Fibroblast of lung (primary cell): ENCODE measurements around the gene CNTN1. TPM values are rescaled to one million over a fixed set of nuclear protein-coding genes. Genes with fewer than 3 reads are reported as not detected.

ENCODE experiments used
- DNase-seq, 2 donors: peaks; one replicate each; pipeline versions ENCODE4 v3.0.0 to v3.0.0-alpha.2; 2010; ENCODE audit warnings: low read depth in 2 of 2
- H2AFZ ChIP-seq: 2 replicates; pipeline ENCODE4 v1.5.1; 2012; ENCODE audit warnings: low read length, control low read depth, inconsistent platforms
- H3K27ac ChIP-seq: 2 replicates; pipeline ENCODE4 v1.5.1; 2011; ENCODE audit warnings: low read length, control low read depth; ENCODE audit not compliant: insufficient read depth
- H3K27me3 ChIP-seq: 2 replicates; pipeline ENCODE4 v1.5.1; 2011; ENCODE audit warnings: mild to moderate bottlenecking, low read length; ENCODE audit not compliant: control insufficient read depth, insufficient read depth
- H3K36me3 ChIP-seq: 2 replicates; pipeline ENCODE4 v1.5.1; 2011; ENCODE audit warnings: low read length; ENCODE audit not compliant: control insufficient read depth, insufficient read depth
- H3K4me1 ChIP-seq: 2 replicates; pipeline ENCODE4 v1.5.1; 2011; ENCODE audit warnings: low read length; ENCODE audit not compliant: control insufficient read depth, insufficient read depth; ENCODE audit errors: extremely low read depth
- H3K4me2 ChIP-seq: 2 replicates; pipeline ENCODE4 v1.5.1; 2011; ENCODE audit warnings: low read length, control low read depth; ENCODE audit not compliant: insufficient read depth; ENCODE audit errors: extremely low read depth
- H3K4me3 ChIP-seq, 4 experiments: fragments of 200-600 bp in 1 of 4; sonication (generic) in 1 of 4; replicated peaks in 1 of 4; 2 replicates each; pipeline ENCODE4 v1.5.1; 2011 to 2016; ENCODE audit warnings: low read length in 4 of 4, low read depth in 3 of 4, mild to moderate bottlenecking in 3 of 4, control low read depth in 2 of 4, inconsistent platforms in 1 of 4, mixed read lengths in 1 of 4; ENCODE audit not compliant: insufficient read depth in 1 of 4; ENCODE audit errors: control extremely low read depth in 1 of 4
- H3K79me2 ChIP-seq: 2 replicates; pipeline ENCODE4 v1.5.1; 2012; ENCODE audit warnings: mild to moderate bottlenecking, low read length, inconsistent platforms; ENCODE audit not compliant: control insufficient read depth, insufficient read depth
- H3K9ac ChIP-seq: 2 replicates; pipeline ENCODE4 v1.5.1; 2011; ENCODE audit warnings: mild to moderate bottlenecking, low read length, control low read depth; ENCODE audit not compliant: insufficient read depth
- H3K9me3 ChIP-seq: 2 replicates; pipeline ENCODE4 v1.5.1; 2012; ENCODE audit warnings: low read depth, low read length; ENCODE audit not compliant: control insufficient read depth, insufficient read depth
- H4K20me1 ChIP-seq: 2 replicates; pipeline ENCODE4 v1.5.1; 2011; ENCODE audit warnings: low read length; ENCODE audit not compliant: control insufficient read depth, insufficient read depth; ENCODE audit errors: extremely low read depth
- EZH2 ChIP-seq: IDR thresholded peaks from 2 replicates; pipeline ENCODE4 v1.5.1; 2012; ENCODE audit warnings: low read length, control low read depth, mild to moderate bottlenecking; ENCODE audit errors: missing control alignments
- polyA plus RNA-seq, 2 donors: library from polyadenylated mRNA; depleted of rRNA in 1 of 2; stranded (reverse) in 1 of 2; unstranded in 1 of 2; fragments of >200 nt; gene quantifications; 2 replicates each; pipeline ENCODE4 v1.2.1, GENCODE V29; 2011 to 2012; ENCODE audit warnings: missing spikeins in 1 of 2
- total RNA-seq: library from RNA; depleted of rRNA; stranded (reverse); fragments of >200 nt; gene quantifications from 2 replicates; pipeline ENCODE4 v1.2.1, GENCODE V29; 2014
- TF ChIP-seq, protein P1 (sequence below), 2 donors: IDR thresholded peaks in 1 of 2; conservative IDR thresholded peaks in 1 of 2; 1 replicate in 1 of 2; 2 replicates in 1 of 2; pipeline ENCODE4 v1.5.1; 2011 to 2012; ENCODE audit warnings: low read length in 2 of 2, control low read depth in 1 of 2, inconsistent platforms in 1 of 2, low read depth in 1 of 2, mild to moderate bottlenecking in 1 of 2

CNTN1 gene
- total and polyA plus RNA-seq, 2 donors (not counting 1 experiment from before 2014, with no cell fraction given) = 0.22 to 0.83 TPM

DNA sequence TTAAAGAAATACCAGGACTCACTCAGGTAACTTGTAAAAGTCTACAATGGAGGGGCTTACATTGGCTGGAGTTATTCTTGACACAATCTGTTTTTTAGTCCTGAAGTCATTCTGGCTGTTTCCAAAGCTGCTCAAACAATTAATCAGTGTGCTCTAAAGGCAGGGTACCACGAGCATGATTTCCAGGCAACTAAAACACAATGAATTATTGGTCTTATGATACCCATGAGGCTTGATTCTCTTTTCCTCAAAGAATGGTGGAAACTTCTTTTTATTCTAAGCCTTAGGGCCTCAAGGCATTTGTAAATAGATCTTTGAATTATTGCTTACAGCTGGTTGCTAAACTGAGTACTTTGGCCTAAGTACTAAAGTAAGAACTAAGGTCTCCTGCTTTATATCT, 296.1 kb downstream of the CNTN1 start:
- no peak overlapping the region for H3K9ac ChIP-seq
- no peaks in the 10 kb centered on the region for H3K9me3 ChIP-seq
- no peaks in the 10 kb centered on the region for H3K36me3 ChIP-seq
- no peaks in the 10 kb centered on the region for H4K20me1 ChIP-seq
- H3K27ac ChIP-seq = no peak overlapping the region
- no peak for DNase-seq
- TF ChIP-seq, protein P1, sequence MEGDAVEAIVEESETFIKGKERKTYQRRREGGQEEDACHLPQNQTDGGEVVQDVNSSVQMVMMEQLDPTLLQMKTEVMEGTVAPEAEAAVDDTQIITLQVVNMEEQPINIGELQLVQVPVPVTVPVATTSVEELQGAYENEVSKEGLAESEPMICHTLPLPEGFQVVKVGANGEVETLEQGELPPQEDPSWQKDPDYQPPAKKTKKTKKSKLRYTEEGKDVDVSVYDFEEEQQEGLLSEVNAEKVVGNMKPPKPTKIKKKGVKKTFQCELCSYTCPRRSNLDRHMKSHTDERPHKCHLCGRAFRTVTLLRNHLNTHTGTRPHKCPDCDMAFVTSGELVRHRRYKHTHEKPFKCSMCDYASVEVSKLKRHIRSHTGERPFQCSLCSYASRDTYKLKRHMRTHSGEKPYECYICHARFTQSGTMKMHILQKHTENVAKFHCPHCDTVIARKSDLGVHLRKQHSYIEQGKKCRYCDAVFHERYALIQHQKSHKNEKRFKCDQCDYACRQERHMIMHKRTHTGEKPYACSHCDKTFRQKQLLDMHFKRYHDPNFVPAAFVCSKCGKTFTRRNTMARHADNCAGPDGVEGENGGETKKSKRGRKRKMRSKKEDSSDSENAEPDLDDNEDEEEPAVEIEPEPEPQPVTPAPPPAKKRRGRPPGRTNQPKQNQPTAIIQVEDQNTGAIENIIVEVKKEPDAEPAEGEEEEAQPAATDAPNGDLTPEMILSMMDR (conservative IDR thresholded peaks at IDR 0.05 in 1 of 2, IDR thresholded peaks at IDR 0.05 in 1 of 2; ENCODE audit: low read depth in 1 of 2, low read length in 2 of 2) = no peak
- no peak for TF ChIP-seq EZH2
- no peak overlapping the region for H3K4me3 ChIP-seq
- no peaks in the 10 kb centered on the region for H3K27me3 ChIP-seq
- H3K4me1 ChIP-seq = no peaks in the 10 kb centered on the region
- no peaks in the 10 kb centered on the region for H3K79me2 ChIP-seq
- no peak overlapping the region for H2AFZ ChIP-seq
- H3K4me2 ChIP-seq = no peak overlapping the region

DNA sequence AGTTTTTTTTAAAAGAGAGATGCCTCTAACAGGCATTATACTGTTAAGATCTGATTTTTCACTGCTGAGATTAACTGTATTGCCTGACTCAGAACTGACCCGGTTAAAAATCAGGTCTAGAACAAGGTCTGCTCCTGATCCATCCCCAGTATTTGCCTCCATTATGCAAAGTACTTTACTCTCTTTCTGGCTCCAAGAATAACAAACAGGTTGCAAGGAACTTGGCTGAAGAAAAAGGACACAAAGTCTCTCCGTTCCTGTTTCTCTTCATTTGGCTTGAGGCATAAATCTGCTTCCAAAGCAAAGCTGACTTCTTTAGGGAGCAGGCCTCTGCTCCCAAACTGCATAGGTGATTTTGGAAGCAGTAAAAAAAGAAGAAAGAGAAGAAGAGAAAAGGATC, 296.6 kb downstream of the CNTN1 start:
- TF ChIP-seq EZH2 = no peak
- Histone ChIP-seq H3K9me3 (no peaks in the 10 kb centered on the region), H3K4me3 (no peak overlapping the region), H3K9ac (no peak overlapping the region), H3K4me1 (no peaks in the 10 kb centered on the region), H3K4me2 (no peak overlapping the region), H3K27me3 (no peaks in the 10 kb centered on the region), H2AFZ (no peak overlapping the region), H3K36me3 (no peaks in the 10 kb centered on the region), H3K27ac (no peak overlapping the region), H3K79me2 (no peaks in the 10 kb centered on the region), H4K20me1 (no peaks in the 10 kb centered on the region)
- peak in 1 of 2 donors; percentile 15 for DNase-seq

GRCh38 chr12:40989785-40990184, 297.5 kb downstream of the CNTN1 start:
- no peak overlapping the region for H3K9ac ChIP-seq
- no peaks in the 10 kb centered on the region for H3K79me2 ChIP-seq

More at GRCh38 chr12:40989785-40990184, 297.5 kb downstream of the CNTN1 start:
- Histone ChIP-seq H3K27ac (no peak overlapping the region), H2AFZ (no peak overlapping the region), H3K27me3 (no peaks in the 10 kb centered on the region), H3K4me2 (no peak overlapping the region), H4K20me1 (no peaks in the 10 kb centered on the region), H3K4me3 (no peak overlapping the region), H3K9me3 (no peaks in the 10 kb centered on the region), H3K4me1 (no peaks in the 10 kb centered on the region), H3K36me3 (no peaks in the 10 kb centered on the region)
- no peak for DNase-seq
- TF ChIP-seq, protein P1 (conservative IDR thresholded peaks at IDR 0.05 in 1 of 2, IDR thresholded peaks at IDR 0.05 in 1 of 2; ENCODE audit: low read depth in 1 of 2, low read length in 2 of 2) = no peak
- no peak for TF ChIP-seq EZH2
